HFF-Myc (cell line): ENCODE results near the gene BPIFB3.

Experiments
- DNase-seq: peaks from one replicate; pipeline ENCODE4 v3.0.0-alpha.2; 2011; ENCODE audit warnings: low read depth; ENCODE audit errors: extremely low read depth
- H3K4me3 ChIP-seq: replicated peaks from 2 replicates; pipeline ENCODE4 v1.5.1; 2011; ENCODE audit warnings: low read depth, mild to moderate bottlenecking, control low read depth, low read length
- CTCF ChIP-seq: IDR thresholded peaks from 2 replicates; pipeline ENCODE4 v1.5.1; 2012; ENCODE audit warnings: mild to moderate bottlenecking, low read depth, low read length, control low read depth; ENCODE audit errors: missing control alignments

BPIFB3 gene

GRCh38 chr20:33007376-33008335 is 46.0 kb upstream of the BPIFB3 start, which contains the start of gene BPIFB2:
Gene BPIFB2 (plus strand): TSS chr20:33007704. CDS start chr20:33008575, 871 bp downstream.
- no peak within 1 kb of the TSS for H3K4me3 ChIP-seq
- TF ChIP-seq CTCF, result no peak
- no peak for DNase-seq

GRCh38 chr20:33008336-33009213 is 45.1 kb upstream of the BPIFB3 start:
- no peak overlapping the region for H3K4me3 ChIP-seq
- no peak for TF ChIP-seq CTCF
- DNase-seq, result no peak

DNA sequence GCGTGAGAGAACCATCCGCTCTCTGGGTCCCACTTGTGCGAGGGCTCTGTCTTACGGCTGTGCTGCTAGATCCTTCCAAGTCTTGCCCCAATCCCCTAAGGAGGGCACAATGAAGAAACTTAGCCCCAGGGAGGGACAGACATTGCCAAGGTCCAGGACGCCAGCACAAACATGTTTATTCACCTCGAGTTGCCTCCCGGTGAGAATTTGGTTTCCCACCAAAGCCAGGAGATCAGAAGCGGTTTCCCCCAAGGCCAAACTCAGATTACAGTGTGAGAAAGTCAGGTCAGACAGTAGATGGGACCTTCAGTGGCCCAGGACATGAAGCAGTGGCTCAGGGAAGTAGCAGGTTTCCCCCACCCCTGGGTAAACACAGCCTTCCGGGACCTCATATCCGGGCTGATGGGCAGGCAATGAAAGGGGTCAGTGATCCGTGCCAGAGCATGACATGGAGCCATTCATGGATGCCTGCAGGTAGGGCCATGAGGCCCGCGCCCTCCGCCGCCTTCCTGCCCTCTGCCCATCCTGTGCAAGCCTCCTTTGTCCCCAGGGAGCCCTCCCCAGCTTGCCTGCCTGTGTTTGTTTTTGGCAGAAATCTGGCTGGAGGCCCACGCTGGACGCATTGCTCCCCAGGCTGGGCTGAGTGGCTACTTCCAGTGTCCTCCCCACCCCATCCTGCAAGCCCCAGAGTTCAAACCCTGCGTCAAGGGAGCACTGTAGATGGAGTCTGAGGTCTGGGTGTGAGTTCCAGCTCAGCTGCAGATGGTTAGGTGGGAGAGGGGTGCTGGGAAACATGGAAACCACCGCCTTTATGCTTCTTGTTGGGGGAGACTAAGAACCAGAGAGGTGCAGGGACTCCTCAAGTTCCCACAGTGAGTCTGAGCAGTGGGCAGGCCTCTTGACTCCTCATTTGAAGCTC is 44.2 kb upstream of the BPIFB3 start:
- no peak for DNase-seq
- H3K4me3 ChIP-seq, result no peak overlapping the region
- no peak for TF ChIP-seq CTCF

DNA sequence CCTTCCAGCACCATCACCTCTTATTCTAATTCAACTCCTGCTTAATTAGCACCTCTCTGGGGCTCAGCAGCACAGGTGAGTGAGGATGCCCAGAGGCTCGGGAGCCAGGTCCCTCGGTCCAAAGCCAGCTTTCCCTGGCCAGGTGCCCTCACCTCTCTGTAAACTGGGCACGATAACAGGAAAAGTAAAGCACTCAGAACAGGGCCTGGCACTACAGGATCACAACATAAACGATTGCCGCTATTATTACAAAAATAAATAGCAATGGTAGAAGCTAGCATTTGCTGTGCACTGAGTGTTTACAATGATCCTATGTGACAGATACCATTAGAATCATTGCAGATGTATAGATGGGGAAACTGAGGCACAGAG is 43.6 kb upstream of the BPIFB3 start:
- DNase-seq, result no peak
- H3K4me3 ChIP-seq, result no peak overlapping the region
- no peak for TF ChIP-seq CTCF

DNA sequence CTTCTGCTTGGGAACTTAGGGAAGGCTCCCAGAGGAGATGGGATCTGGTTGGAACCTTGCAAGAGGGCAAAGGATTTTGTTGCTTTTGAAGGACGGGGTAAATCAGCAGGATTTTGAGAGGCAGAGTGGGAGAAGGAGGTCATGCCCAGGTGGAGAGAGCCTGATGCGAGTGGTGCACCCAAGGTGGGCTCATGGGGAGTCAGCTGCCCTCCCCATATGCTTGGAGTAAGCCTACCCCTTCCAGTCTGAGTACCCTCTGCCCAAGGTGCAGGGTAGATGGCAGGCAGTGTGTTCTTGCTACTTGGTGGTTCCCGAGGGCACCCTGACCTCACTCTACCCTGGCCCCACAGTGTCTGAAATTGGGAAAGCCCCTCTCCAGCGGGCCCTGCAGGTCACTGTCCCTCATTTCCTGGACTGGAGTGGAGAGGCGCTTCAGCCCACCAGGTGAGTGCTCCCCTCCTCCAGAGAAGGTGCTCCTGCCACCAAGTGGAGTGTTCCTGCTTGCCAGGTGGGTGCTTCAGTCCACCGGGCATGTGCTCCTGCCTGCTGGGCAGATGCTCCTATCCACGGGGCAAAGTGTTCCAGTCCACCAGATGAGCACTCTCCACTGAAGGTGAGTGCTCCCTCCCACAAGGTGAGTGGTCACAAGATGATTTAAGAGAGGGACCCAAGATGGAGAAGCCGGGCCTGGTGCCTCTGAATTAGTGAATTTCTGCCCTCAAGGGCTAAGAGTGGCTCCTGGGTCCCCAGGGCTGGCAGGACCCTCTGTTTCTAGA is 42.8 kb upstream of the BPIFB3 start:
- DNase-seq, result no peak
- TF ChIP-seq CTCF, result no peak
- H3K4me3 ChIP-seq, result no peak overlapping the region
